Mucosa of descending colon (tissue), 3 donors: ENCODE data around the gene APLF. TPM values are rescaled to one million over a fixed set of nuclear protein-coding genes. Genes with fewer than 3 reads are reported as not detected.

ENCODE experiments used
- ATAC-seq: fragments of 200-7000 bp; cut with Tn5 transposase; one replicate; pipeline ENCODE4 v1.9.1; 2020; ENCODE audit warnings: mild to moderate bottlenecking, moderate library complexity
- DNase-seq, 3 donors: peaks; one replicate each; pipeline ENCODE4 v3.0.0-alpha.2; 2020
- H3K36me3 ChIP-seq: fragments of 200-600 bp; one replicate; pipeline ENCODE4 v1.8.0; 2021; ENCODE audit warnings: low read depth, mild to moderate bottlenecking
- H3K4me1 ChIP-seq: fragments of 200-600 bp; one replicate; pipeline ENCODE4 v1.8.0; 2021; ENCODE audit warnings: low read depth, mild to moderate bottlenecking
- H3K4me3 ChIP-seq: fragments of 200-600 bp; one replicate; pipeline ENCODE4 v1.8.0; 2021; ENCODE audit warnings: mild to moderate bottlenecking
- H3K9me3 ChIP-seq: fragments of 200-600 bp; one replicate; pipeline ENCODE4 v1.8.0; 2021; ENCODE audit warnings: mild to moderate bottlenecking
- intact Hi-C, 2 donors: fragments of 100-400 bp; cut with DNase I in 1 of 2; cut with micrococcal nuclease in 1 of 2; formaldehyde crosslinking; loops; one replicate each; pipeline versions ENCODE4 v1.11.0 to v1.11.1; 2022; cut with DNase I, micrococcal nuclease
- total RNA-seq, 3 donors: library from RNA; stranded (reverse); fragmentation: NEBNext Ultra II Directional in 2 of 3; extraction: Animal tissue kit (Norgen Biotek cat#: 25700) in 2 of 3; gene quantifications; one replicate each; pipeline versions ENCODE4 v1.2.1 to v1.2.4, GENCODE V29; 2021 to 2023
- TF ChIP-seq, protein P1 (sequence below): fragments of 200-600 bp; IDR thresholded peaks from one replicate; pipeline ENCODE4 v1.8.0; 2022; ENCODE audit warnings: antibody characterized with exemption, mild to moderate bottlenecking
- donor health status: DM: no; HTN: no; CAD: no; lungs with moderate emphysema.
- donor health status: DM: no; HTN: no; CAD: no.
- donor health status: DM: no; HTN: yes; CAD: no.

Gene APLF
- total RNA-seq, 3 donors from 2014 or later = 1.9 to 9.7 (median 2.7) TPM

DNA sequence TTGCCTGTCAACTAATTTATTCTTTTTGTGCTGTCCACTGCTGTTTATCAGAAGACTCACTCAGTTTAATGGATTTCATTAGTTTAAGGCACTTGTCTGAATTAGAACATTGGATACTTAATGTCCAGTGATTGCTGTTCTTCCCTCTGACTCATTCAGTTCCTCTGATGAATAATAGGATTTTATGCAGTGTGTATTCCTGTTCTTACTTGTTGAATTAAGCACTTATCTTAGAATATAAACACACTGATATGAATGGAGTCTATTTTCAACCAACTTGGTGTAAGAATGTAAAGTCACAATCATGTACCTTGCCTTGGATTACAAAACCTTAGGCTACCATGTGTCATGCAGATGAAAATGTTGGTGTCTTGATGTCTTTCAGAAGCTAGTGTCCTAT, 89.0 kb downstream of the APLF start:
- DNase-seq (no peak), ATAC-seq (no peak)
- Histone ChIP-seq H3K4me3 (no peak overlapping the region), H3K9me3 (no peaks in the 10 kb centered on the region), H3K36me3 (no peaks in the 10 kb centered on the region), H3K4me1 (no peaks in the 10 kb centered on the region)
- intact Hi-C loops = no loop called here
- TF ChIP-seq, protein P1, sequence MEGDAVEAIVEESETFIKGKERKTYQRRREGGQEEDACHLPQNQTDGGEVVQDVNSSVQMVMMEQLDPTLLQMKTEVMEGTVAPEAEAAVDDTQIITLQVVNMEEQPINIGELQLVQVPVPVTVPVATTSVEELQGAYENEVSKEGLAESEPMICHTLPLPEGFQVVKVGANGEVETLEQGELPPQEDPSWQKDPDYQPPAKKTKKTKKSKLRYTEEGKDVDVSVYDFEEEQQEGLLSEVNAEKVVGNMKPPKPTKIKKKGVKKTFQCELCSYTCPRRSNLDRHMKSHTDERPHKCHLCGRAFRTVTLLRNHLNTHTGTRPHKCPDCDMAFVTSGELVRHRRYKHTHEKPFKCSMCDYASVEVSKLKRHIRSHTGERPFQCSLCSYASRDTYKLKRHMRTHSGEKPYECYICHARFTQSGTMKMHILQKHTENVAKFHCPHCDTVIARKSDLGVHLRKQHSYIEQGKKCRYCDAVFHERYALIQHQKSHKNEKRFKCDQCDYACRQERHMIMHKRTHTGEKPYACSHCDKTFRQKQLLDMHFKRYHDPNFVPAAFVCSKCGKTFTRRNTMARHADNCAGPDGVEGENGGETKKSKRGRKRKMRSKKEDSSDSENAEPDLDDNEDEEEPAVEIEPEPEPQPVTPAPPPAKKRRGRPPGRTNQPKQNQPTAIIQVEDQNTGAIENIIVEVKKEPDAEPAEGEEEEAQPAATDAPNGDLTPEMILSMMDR = no peak

DNA sequence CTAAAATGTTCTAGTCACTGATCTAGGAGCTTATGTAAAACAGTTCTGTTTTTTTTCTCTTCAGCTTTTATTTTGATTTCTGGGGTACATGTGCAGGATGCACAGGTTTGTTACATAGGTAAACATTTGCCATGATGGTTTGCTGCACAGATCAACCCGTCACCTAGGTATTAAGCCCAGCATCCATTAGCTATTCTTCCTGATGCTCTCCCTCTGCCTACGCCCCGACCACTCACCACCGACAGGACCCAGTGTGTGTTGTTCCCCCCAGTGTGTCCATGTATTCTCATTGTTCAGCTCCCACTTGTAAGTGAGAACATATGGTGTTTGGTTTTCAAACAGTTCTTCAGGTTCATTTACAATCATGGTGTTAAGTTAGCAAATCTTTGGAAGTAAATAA, 91.2 kb downstream of the APLF start:
- Histone ChIP-seq H3K36me3 (no peaks in the 10 kb centered on the region), H3K4me1 (no peaks in the 10 kb centered on the region), H3K9me3 (no peaks in the 10 kb centered on the region), H3K4me3 (no peak overlapping the region)
- TF ChIP-seq, protein P1 = no peak
- intact Hi-C loops = no loop called here
- ATAC-seq (no peak), DNase-seq (no peak)

DNA sequence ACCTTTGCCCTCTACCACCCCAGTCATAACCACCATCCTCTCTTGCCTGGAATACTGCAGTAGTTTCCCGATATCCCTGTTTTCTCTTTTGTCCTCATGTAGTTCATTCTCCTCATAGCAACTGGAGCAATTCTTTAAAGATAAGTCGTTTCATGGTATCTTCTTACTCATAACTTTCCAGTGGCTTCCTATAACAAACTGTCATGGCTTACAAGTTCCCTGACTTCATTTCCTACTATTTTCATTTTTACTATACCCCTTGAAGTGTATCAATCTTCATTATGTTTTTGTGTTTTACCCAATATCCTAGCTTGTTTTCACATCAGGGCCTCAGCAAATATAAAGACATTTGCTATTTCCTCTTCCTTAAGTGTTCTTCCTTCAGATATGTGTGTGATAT, 92.3 kb downstream of the APLF start:
- TF ChIP-seq, protein P1 = no peak
- Histone ChIP-seq H3K36me3 (no peaks in the 10 kb centered on the region), H3K4me1 (no peaks in the 10 kb centered on the region), H3K9me3 (no peaks in the 10 kb centered on the region), H3K4me3 (no peak overlapping the region)
- DNase-seq (no peak), ATAC-seq (no peak)
- intact Hi-C loops = no loop called here

DNA sequence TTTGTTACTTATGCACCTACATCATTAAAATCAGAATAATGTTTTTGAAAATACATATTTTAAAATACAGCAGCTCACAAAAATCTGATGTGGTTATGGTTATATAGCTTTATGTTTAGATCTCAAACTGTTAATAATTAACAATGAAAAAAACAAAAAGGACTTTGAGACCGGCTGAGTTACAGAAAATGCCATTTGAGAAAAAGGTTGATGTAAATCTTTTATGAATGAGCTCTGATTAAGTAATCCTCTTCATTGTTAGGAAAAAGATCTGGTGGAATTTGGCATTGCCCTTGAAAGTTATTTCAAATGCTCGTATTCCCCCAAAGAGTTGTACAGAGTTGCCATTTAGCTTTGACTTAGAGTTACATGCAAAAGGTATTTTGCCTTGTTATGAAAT, 93.2 kb downstream of the APLF start:
- intact Hi-C loops = no loop called here
- DNase-seq (no peak), ATAC-seq (no peak)
- Histone ChIP-seq H3K36me3 (no peaks in the 10 kb centered on the region), H3K9me3 (no peaks in the 10 kb centered on the region), H3K4me1 (no peaks in the 10 kb centered on the region), H3K4me3 (no peak overlapping the region)
- TF ChIP-seq, protein P1 = no peak

DNA sequence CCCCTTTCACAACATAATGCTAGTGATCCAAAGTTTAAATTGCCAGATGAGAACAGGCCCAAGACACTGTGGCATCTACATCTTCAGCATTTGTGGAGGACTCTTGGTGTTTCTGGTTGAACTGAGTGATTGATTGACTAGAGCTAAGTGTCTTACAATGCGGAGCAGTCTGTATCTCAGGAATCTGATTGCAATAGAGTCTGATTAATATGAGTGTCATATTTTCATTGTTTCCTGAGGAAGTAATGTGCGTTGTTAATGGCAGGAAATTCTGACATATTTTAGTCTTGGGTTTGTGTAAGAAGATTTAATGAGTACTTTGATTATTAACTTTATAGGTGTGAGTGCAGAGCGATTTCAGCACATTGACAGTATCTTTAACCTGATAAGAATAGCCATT, 94.0 kb downstream of the APLF start:
- ATAC-seq (no peak), DNase-seq (no peak)
- no peaks in the 10 kb centered on the region for H3K36me3 ChIP-seq
- intact Hi-C loops = no loop called here
- H3K4me3 ChIP-seq = no peak overlapping the region
- H3K4me1 ChIP-seq = no peaks in the 10 kb centered on the region
- TF ChIP-seq, protein P1 = no peak
- H3K9me3 ChIP-seq = no peaks in the 10 kb centered on the region

DNA sequence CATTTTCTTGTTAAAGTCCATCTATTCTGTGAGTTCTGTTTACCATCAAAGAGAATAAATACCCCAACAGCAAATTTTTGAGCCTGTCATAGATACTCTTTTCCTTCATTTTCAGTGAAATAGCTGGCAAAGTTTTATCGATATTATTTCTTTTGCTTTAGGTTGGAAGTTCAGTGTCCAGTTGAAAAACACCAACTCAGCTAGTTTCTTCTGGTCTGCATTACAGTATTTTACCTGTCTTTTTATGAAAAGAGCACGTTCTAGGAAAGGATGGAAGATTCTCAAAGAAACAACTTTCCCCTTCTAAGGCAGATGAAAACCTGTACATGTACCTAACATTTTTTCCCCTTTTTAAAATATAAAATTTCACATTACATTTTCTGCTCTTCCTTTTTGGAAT, 95.5 kb downstream of the APLF start:
- H3K4me1 ChIP-seq = no peaks in the 10 kb centered on the region
- intact Hi-C loops = no loop called here
- DNase-seq (no peak), ATAC-seq (no peak)
- TF ChIP-seq, protein P1 = no peak
- no peaks in the 10 kb centered on the region for H3K9me3 ChIP-seq
- H3K36me3 ChIP-seq = no peaks in the 10 kb centered on the region
- H3K4me3 ChIP-seq = no peak overlapping the region
